Duodenal mucosa (tissue), 2 donors: Measurements from ENCODE around the gene ERMAP.

Source experiments
- H3K27ac ChIP-seq: one replicate; pipeline ENCODE4 v1.7.0; 2013; ENCODE audit warnings: low read depth, low read length
- H3K27me3 ChIP-seq, 2 donors: one replicate each; pipeline ENCODE4 v1.7.0; 2013; ENCODE audit warnings: low read length in 2 of 2, control low read depth in 1 of 2; ENCODE audit not compliant: insufficient read depth in 2 of 2, control insufficient read depth in 1 of 2
- H3K36me3 ChIP-seq, 2 donors: one replicate each; pipeline ENCODE4 v1.7.0; 2013; ENCODE audit warnings: low read length in 2 of 2, control low read depth in 1 of 2; ENCODE audit not compliant: insufficient read depth in 2 of 2, control insufficient read depth in 1 of 2
- H3K4me1 ChIP-seq, 2 donors: one replicate each; pipeline ENCODE4 v1.7.0; 2013; ENCODE audit warnings: low read length in 2 of 2, control low read depth in 1 of 2; ENCODE audit not compliant: insufficient read depth in 2 of 2, control insufficient read depth in 1 of 2
- H3K4me3 ChIP-seq, 2 donors: one replicate each; pipeline ENCODE4 v1.7.0; 2013; ENCODE audit warnings: low read length in 2 of 2, low read depth in 1 of 2
- H3K9ac ChIP-seq, 2 donors: one replicate each; pipeline ENCODE4 v1.7.0; 2013; ENCODE audit warnings: low read length in 2 of 2, low read depth in 1 of 2
- H3K9me3 ChIP-seq, 2 donors: one replicate each; pipeline ENCODE4 v1.7.0; 2013; ENCODE audit warnings: low read length in 2 of 2, control low read depth in 1 of 2; ENCODE audit not compliant: control insufficient read depth in 1 of 2

Gene ERMAP

DNA sequence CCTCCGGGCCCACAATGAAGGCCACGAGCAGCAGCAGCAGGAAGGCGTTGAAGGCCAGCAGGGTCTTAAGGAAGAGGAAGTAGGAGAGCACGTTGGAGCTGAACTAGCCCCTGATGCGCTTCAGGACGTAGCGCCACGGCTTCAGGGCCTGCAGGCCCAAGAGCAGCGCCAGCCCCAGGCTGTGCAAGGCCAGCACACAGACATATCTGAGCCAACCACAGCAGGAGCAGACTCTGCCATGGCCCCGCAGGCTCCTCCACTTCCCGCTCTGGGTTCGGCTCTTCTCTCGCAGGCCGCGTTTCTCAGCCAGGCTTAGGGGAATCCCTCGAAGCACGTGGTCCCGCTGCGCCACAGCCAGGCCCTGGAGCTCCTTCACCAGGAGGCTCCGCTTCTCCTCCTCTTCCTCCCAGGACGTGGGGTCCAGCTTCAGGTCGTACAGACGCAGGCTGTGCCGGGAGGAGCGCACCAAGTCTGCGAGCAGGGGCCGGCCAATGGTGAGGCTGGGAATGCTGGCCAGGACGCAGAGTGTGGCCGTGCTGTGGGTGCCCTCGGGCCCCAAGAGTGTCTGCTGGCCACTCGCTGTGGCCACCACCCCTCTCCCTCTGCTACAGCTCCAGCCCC lies 71.2 kb downstream of the ERMAP start:
- no peak overlapping the region for H3K9ac ChIP-seq
- H3K9me3 ChIP-seq = no peaks in the 10 kb centered on the region
- no peaks in the 10 kb centered on the region for H3K4me1 ChIP-seq
- H3K36me3 ChIP-seq = no peaks in the 10 kb centered on the region
- no peak overlapping the region for H3K27ac ChIP-seq
- H3K4me3 ChIP-seq = no peak overlapping the region
- no peaks in the 10 kb centered on the region for H3K27me3 ChIP-seq

DNA sequence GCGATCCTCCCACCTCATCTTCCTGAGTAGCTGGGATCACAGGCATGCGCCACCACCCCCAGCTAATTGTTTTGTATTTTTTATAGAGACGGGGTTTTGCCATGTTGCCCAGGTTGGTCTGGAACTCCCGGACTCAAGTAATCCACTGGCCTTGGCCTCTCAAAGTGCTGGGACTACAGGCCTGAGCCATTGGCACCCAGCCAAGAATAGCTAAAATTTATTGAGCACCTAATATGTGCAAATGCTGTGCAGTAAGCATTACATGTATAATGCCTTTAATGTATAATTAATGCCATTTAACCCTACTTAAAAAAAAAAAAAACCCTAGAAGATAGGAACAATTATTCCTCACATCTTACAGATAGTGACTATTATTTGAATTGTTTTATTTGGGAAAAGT lies 72.3 kb downstream of the ERMAP start:
- Histone ChIP-seq H3K27ac (no peak overlapping the region), H3K27me3 (no peaks in the 10 kb centered on the region), H3K4me1 (no peaks in the 10 kb centered on the region), H3K36me3 (no peaks in the 10 kb centered on the region), H3K9ac (no peak overlapping the region), H3K4me3 (no peak overlapping the region), H3K9me3 (no peaks in the 10 kb centered on the region)

DNA sequence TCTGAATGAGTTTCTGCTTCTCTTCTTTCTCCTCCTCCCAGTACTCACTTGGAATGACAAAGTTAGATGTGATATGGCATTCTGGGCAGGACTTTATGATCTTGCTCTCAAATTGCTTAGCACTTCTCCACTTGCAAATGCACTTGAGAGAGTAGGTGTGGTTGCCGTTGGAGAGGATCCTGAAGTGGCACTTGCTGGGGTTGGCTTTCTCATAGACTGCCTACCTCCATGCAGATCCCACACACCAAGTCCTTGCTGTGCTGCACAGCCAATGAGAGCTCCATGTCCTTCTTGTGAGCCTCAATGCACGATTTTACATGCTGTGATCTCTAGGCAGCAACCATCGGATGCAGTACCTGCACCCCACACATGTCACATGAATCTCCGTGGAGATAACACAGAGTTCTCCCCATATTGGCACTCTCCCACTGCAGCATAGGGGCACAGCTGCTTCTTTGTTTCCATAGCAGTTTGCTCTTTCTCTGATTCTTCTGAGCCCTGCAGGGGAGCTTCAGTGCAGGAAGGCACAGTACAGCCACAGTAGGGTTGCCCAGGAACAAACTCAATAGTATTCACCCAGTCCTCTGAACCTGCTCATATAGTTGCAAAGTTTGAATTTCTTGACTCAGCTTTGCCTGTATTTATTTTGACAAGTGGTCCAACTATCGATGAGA lies 74.7 kb downstream of the ERMAP start:
- H3K9me3 ChIP-seq = no peaks in the 10 kb centered on the region
- H3K36me3 ChIP-seq = no peaks in the 10 kb centered on the region
- no peak overlapping the region for H3K9ac ChIP-seq
- no peak overlapping the region for H3K4me3 ChIP-seq
- no peaks in the 10 kb centered on the region for H3K4me1 ChIP-seq
- H3K27ac ChIP-seq = no peak overlapping the region
- no peaks in the 10 kb centered on the region for H3K27me3 ChIP-seq
